Thoracic aorta (tissue), 2 donors: ENCODE measurements around the gene PHC2. TPM values are rescaled to one million over a fixed set of nuclear protein-coding genes. Genes with fewer than 3 reads are reported as not detected.
A peak's percentile ranks its signal among the peaks of the same experiment; 100 is the strongest.

ENCODE experiments used
- ATAC-seq: fragments of 150-250 bp; one replicate; pipeline ENCODE4 v1.8.0; 2017; ENCODE audit warnings: low read depth; ENCODE audit not compliant: insufficient number of reproducible peaks, low FRiP score
- DNase-seq: peaks from one replicate; pipeline ENCODE4 v3.0.0-alpha.2; 2020; ENCODE audit warnings: low spot score
- H3K27ac ChIP-seq, 2 donors: fragments of 200-600 bp; sonication (generic); 1 replicate in 1 of 2; 2 replicates in 1 of 2; pipeline ENCODE4 v1.5.1; 2016; ENCODE audit warnings: mild to moderate bottlenecking in 2 of 2, moderate library complexity in 2 of 2
- H3K27me3 ChIP-seq: fragments of 200-600 bp; sonication (generic); replicated peaks from 2 replicates; pipeline ENCODE4 v1.6.0; 2016; ENCODE audit warnings: mild to moderate bottlenecking; ENCODE audit not compliant: insufficient read depth
- H3K36me3 ChIP-seq: fragments of 200-600 bp; sonication (generic); one replicate; pipeline ENCODE4 v1.5.1; 2016
- H3K4me1 ChIP-seq, 2 donors: fragments of 200-600 bp; sonication (generic); 1 replicate in 1 of 2; 2 replicates in 1 of 2; pipeline versions ENCODE4 v1.5.1 to v1.6.0; 2016; ENCODE audit warnings: low read depth in 2 of 2, mild to moderate bottlenecking in 1 of 2; ENCODE audit not compliant: control insufficient read depth in 1 of 2
- H3K4me3 ChIP-seq: fragments of 200-600 bp; sonication (generic); 2 replicates; pipeline ENCODE4 v1.5.1; 2016; ENCODE audit warnings: mild to moderate bottlenecking
- H3K9me3 ChIP-seq: fragments of 200-600 bp; sonication (generic); 2 replicates; pipeline ENCODE4 v1.5.1; 2016
- total RNA-seq, 2 donors: library from RNA; depleted of rRNA; stranded (reverse); fragments of >200 nt; gene quantifications; one replicate each; pipeline versions ENCODE4 v1.1.0 to v1.2.3, GENCODE V29; 2016
- TF ChIP-seq, protein P1 (sequence below): fragments of 200-600 bp; sonication (generic); IDR thresholded peaks from one replicate; pipeline ENCODE4 v1.5.1; 2019; ENCODE audit warnings: antibody characterized with exemption

Gene PHC2
- total RNA-seq, 2 donors from 2014 or later = 174 to 238 TPM

DNA sequence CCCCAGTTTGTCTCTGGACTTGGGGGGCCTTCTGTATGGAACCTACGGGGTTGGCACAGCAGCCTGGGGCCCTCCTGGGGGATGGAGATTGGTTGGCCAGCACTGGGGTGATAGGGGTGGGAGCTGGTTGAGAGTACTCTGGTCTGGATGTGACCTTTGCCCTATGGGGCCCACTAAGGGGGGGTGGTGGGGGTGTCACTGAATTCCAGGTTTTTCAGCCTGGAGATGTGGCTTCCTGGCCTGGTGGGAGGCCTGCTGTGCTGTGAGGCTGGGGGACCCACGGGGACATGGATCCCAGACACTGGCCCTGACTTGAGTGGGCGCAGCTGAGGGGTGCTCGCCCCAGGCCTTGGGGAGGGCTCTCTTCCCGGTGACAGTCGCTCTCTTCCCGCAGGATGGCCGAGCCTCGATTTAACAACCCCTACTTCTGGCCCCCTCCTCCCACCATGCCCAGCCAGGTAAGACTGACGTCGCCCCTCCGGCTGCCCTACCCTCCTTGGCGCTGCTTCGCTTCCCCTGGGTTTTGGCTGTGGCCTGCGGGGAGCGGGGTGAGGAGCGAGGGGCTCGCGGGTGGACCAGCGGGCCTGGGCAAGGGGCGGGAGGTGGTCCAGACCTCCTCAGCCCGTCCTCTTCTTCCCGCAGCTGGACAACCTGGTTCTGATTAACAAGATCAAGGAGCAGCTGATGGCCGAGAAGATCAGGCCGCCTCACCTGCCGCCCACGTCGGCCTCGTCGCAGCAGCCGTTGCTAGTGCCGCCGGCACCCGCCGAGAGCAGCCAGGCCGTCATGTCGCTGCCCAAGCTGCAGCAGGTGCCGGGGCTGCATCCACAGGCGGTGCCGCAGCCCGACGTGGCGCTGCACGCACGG lies 155.0 kb downstream of the PHC2 start:
- Histone ChIP-seq H3K4me3 (no peak overlapping the region), H3K9me3 (no peaks in the 10 kb centered on the region), H3K27ac (peak overlapping the region in 1 of 2 donors; percentile 63), H3K36me3 (peaks cover 36% of the 10 kb centered on the region), H3K27me3 (no peaks in the 10 kb centered on the region), H3K4me1 (peaks cover 6 to 40% of the 10 kb centered on the region in 2 donors)
- TF ChIP-seq, protein P1, sequence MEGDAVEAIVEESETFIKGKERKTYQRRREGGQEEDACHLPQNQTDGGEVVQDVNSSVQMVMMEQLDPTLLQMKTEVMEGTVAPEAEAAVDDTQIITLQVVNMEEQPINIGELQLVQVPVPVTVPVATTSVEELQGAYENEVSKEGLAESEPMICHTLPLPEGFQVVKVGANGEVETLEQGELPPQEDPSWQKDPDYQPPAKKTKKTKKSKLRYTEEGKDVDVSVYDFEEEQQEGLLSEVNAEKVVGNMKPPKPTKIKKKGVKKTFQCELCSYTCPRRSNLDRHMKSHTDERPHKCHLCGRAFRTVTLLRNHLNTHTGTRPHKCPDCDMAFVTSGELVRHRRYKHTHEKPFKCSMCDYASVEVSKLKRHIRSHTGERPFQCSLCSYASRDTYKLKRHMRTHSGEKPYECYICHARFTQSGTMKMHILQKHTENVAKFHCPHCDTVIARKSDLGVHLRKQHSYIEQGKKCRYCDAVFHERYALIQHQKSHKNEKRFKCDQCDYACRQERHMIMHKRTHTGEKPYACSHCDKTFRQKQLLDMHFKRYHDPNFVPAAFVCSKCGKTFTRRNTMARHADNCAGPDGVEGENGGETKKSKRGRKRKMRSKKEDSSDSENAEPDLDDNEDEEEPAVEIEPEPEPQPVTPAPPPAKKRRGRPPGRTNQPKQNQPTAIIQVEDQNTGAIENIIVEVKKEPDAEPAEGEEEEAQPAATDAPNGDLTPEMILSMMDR = no peak
- DNase-seq = no peak
- ATAC-seq = no peak

DNA sequence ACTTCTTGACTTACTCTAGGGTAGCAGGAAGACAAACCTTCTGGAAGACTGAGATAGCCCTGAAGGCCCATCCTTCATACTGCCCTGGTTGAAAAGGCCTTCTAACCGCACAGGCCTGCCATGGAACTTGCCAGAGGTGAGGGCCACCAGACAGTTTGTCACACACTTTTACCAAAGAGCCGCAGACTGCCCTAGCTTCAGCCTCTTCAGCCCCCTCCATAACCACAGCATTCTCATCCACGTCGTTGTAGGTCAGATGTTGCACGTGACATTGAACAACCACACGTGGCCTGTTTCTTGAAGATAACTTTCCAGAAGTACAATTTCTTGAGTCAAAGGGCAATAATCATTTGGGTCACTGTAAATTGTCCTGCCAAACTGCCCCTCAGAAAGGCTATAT lies 155.7 kb downstream of the PHC2 start:
- DNase-seq = no peak
- peak overlapping the region in 1 of 2 donors; percentile 63 for H3K27ac ChIP-seq

DNA sequence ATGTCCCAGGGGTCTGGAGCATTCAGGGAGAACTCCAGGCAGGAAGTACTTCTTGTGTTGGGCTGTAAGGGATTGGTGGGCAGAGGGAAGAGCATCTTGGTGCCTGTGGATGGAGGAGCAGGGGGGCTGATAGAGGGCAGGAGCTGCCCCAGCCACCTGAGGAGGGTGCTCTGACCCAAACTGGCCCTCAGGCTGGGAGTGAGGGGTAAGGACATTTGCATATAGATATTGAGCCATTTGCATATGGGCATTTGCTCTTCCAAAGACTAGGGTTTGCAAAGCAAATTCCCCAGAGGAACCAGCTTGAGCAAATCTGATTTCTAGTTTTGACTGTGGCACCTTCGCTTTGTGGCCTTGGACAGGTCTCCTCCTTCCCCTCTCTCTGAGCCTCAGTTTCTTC lies 156.4 kb downstream of the PHC2 start:
- Histone ChIP-seq H3K4me1 (peaks cover 8 to 55% of the 10 kb centered on the region in 2 donors), H3K4me3 (no peak overlapping the region), H3K9me3 (no peaks in the 10 kb centered on the region), H3K27ac (peak overlapping the region in 1 of 2 donors; percentile 63), H3K27me3 (no peaks in the 10 kb centered on the region), H3K36me3 (peaks cover 26% of the 10 kb centered on the region)
- DNase-seq = no peak
- no peak for ATAC-seq
- TF ChIP-seq, protein P1 = no peak

More for the DNA sequence above, 155.7 kb downstream of the PHC2 start:
- H3K4me1 ChIP-seq = peaks cover 8 to 48% of the 10 kb centered on the region in 2 donors
- TF ChIP-seq, protein P1 = no peak
- H3K36me3 ChIP-seq = peaks cover 28% of the 10 kb centered on the region
- H3K27me3 ChIP-seq = no peaks in the 10 kb centered on the region
- ATAC-seq = no peak
- no peak overlapping the region for H3K4me3 ChIP-seq
- no peaks in the 10 kb centered on the region for H3K9me3 ChIP-seq

- DNase-seq (no peak), ATAC-seq (no peak)
- H3K9me3 ChIP-seq = no peaks in the 10 kb centered on the region
- peak overlapping the region in 1 of 2 donors; percentile 63 for H3K27ac ChIP-seq
- peaks cover 26% of the 10 kb centered on the region for H3K36me3 ChIP-seq
- no peaks in the 10 kb centered on the region for H3K27me3 ChIP-seq
- TF ChIP-seq, protein P1 = no peak
- H3K4me1 ChIP-seq = peaks cover 9 to 60% of the 10 kb centered on the region in 2 donors
- H3K4me3 ChIP-seq = no peak overlapping the region
These were observed 156.9 kb downstream of the PHC2 start for GRCh38 chr1:33273961-33274371.

Other genes with a start within 250 kb of the PHC2 start
- gene TRIM62, start 249.1 kb downstream of the PHC2 start, total RNA-seq = 10 to 100 TPM; 13.0 to 14.0 TPM
- gene ZNF362, start 174.6 kb downstream of the PHC2 start, total RNA-seq = 10 to 100 TPM; 25.3 to 55.4 TPM
- under 1 TPM; 0.54 to 0.71 TPM for gene A3GALT2, start 110.0 kb downstream of the PHC2 start, total RNA-seq
- gene ZSCAN20, start 41.5 kb upstream of the PHC2 start, total RNA-seq = 10 to 100 TPM in 1 of 2 donors, 1 to 10 TPM in 1; 7.6 to 15.4 TPM